Ovary (tissue), 3 donors: ENCODE data around the gene ALK.

ENCODE experiments used
- EP300 ChIP-seq: sonication (generic); formaldehyde crosslinking; IDR thresholded peaks from one replicate; pipeline ENCODE4 v1.6.1; 2017; ENCODE audit warnings: antibody characterized with exemption
- TF ChIP-seq, protein P1 (sequence below), 3 donors: fragments of 450-650 bp in 2 of 3; fragments of 200-600 bp in 1 of 3; IDR thresholded peaks; one replicate each; pipeline versions ENCODE4 v1.5.1 to v1.8.0; 2016 to 2022; ENCODE audit warnings: antibody characterized with exemption in 3 of 3, mild to moderate bottlenecking in 1 of 3
- donor health status: DM: no; HTN: no; CAD: no.

DNA sequence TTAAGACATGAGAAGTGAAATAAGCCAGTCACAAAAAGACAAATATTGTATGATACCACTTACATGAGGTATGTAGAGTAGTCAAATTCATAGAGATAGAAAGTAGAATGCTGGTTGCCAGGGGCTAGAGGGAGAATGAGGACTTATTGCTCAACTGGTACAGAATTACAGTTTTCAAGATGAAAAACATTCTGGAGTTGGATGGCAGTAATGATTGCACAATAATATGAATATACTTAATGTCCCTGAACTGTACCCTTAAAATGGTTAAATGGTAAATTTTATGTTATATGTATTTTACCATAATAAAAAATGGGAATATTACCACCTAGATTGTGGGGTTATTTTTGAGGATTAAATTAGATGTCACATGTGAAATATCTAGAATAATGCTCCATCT lies 465.0 kb downstream of the ALK start:
- TF ChIP-seq, protein P1, sequence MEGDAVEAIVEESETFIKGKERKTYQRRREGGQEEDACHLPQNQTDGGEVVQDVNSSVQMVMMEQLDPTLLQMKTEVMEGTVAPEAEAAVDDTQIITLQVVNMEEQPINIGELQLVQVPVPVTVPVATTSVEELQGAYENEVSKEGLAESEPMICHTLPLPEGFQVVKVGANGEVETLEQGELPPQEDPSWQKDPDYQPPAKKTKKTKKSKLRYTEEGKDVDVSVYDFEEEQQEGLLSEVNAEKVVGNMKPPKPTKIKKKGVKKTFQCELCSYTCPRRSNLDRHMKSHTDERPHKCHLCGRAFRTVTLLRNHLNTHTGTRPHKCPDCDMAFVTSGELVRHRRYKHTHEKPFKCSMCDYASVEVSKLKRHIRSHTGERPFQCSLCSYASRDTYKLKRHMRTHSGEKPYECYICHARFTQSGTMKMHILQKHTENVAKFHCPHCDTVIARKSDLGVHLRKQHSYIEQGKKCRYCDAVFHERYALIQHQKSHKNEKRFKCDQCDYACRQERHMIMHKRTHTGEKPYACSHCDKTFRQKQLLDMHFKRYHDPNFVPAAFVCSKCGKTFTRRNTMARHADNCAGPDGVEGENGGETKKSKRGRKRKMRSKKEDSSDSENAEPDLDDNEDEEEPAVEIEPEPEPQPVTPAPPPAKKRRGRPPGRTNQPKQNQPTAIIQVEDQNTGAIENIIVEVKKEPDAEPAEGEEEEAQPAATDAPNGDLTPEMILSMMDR (IDR thresholded peaks at IDR 0.05) = no peak
- TF ChIP-seq EP300 = no peak
